ENCODE data around the gene TLR9.

TLR9 gene

DNA sequence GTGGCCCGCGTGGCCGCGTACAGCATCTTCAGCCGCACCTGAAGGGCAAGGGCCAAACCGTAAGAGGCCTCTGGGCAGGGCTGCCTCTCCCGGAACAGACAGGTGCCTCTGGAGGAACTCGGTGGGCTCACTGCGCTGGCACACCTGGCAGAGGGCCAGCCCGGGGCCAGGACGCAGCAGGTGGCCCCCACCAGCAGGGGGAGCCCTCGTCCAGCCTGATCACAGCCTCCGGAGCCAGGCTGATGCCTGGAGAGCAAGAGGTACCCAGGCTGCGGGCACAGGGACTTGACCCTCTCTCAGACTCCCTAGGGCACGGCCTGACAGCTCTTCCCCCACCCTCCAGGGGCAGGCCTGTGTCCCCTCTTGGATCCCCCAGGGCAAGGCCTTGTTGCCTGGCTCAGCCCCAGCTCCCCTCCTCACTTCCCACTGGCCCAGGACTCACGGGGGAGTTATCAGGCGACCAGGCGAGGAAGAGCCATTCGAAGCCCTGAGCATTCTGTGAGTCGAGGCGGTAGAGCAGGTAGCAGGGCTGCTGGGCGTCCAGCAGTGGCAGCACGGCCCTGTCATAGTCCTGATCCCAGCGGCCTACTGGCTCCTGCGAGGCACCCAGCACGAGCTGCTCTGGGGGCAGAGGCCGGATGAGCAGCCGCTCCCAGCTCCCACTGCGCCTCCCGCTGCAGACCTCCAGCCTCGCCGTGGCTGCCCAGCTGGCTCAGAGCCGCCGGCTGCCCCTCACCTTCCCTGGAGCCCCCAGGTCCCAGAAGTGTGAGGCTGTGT is 6.2 kb upstream of the TLR9 start:
- Mint-ChIP-seq H3K4me1 (ENCODE audit: low read depth) (peaks cover 59% of the 10 kb centered on the region), H3K36me3 (ENCODE audit: low read depth) (peaks cover 82% of the 10 kb centered on the region), H3K4me3 (no peak overlapping the region), H3K9me3 (no peaks in the 10 kb centered on the region), H3K27ac (peak overlapping the region; percentile 82), H3K27me3 (no peaks in the 10 kb centered on the region)
- DNase-seq: peak; percentile 94

GRCh38 chr3:52230889-52231499 is 5.5 kb upstream of the TLR9 start:
- Mint-ChIP-seq H3K36me3 (ENCODE audit: low read depth) (peaks cover 79% of the 10 kb centered on the region), H3K9me3 (no peaks in the 10 kb centered on the region), H3K4me3 (no peak overlapping the region), H3K27ac (peak overlapping the region; percentile 82), H3K27me3 (no peaks in the 10 kb centered on the region), H3K4me1 (ENCODE audit: low read depth) (peaks cover 60% of the 10 kb centered on the region)
- DNase-seq: peak; percentile 33

DNA sequence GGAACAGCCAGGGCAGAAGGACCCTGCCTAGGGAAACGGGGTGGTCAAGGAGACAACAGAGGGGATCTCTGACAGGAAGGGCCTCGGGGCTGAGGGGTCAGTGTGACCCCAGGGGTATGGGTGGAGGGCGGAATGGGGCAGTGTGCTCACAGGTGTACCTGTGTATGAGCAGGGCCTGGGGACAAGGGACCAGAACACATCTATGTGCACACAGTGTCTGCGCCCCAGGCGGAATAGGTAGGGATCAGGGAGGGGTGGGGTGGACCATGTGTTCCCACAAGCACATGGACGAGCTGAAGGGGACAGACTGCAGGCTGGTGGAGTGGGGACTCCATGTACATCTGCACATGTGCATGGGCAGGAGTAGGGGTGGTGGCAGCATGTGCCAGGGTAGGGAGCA is 5.0 kb upstream of the TLR9 start:
- no peaks in the 10 kb centered on the region for H3K9me3 Mint-ChIP-seq
- H3K36me3 Mint-ChIP-seq (ENCODE audit: low read depth): peaks cover 74% of the 10 kb centered on the region
- no peaks in the 10 kb centered on the region for H3K27me3 Mint-ChIP-seq
- DNase-seq: no peak
- H3K27ac Mint-ChIP-seq: peak overlapping the region; percentile 72
- no peak overlapping the region for H3K4me3 Mint-ChIP-seq
- H3K4me1 Mint-ChIP-seq (ENCODE audit: low read depth): peaks cover 60% of the 10 kb centered on the region

- H3K4me3 Mint-ChIP-seq: no peak overlapping the region
- H3K9me3 Mint-ChIP-seq: no peaks in the 10 kb centered on the region
- no peak for DNase-seq
- H3K36me3 Mint-ChIP-seq (ENCODE audit: low read depth): peaks cover 68% of the 10 kb centered on the region
- peak overlapping the region; percentile 72 for H3K27ac Mint-ChIP-seq
- H3K27me3 Mint-ChIP-seq: no peaks in the 10 kb centered on the region
- peaks cover 59% of the 10 kb centered on the region for H3K4me1 Mint-ChIP-seq (ENCODE audit: low read depth)
Observed at GRCh38 chr3:52229656-52230055, 4.2 kb upstream of the TLR9 start.

DNA sequence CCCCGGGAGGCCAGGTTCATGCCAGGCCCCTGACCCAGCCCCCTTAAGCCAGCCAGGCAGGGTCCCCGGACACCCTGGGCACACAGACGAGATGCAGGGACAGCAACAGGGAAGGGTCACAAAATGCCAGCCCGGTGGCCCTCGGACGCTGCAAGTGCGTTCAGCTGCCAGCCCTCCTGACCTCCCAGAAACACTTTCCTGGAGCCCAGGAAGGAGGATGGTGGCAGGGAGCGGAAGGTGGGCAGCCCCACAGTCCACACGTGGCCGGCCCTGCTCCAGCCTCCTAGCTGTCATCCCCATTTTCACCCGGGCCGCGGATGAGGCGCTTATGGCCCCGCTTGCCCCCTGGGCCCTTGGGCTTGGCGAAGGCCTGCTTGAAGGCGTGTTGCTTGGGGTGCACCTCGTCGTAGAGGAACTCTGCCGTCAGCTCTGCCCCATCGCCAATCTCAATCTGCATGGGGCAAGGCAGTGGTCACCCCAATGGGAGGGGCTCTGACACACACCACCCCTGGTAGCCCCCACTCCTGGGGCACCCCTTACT is 3.4 kb upstream of the TLR9 start:
- no peaks in the 10 kb centered on the region for H3K9me3 Mint-ChIP-seq
- H3K36me3 Mint-ChIP-seq (ENCODE audit: low read depth): peaks cover 60% of the 10 kb centered on the region
- H3K27me3 Mint-ChIP-seq: no peaks in the 10 kb centered on the region
- H3K4me3 Mint-ChIP-seq: no peak overlapping the region
- DNase-seq: no peak
- peaks cover 58% of the 10 kb centered on the region for H3K4me1 Mint-ChIP-seq (ENCODE audit: low read depth)
- H3K27ac Mint-ChIP-seq: no peak overlapping the region

- no peak for DNase-seq
Observed at GRCh38 chr3:52228266-52228665, 2.8 kb upstream of the TLR9 start.

GRCh38 chr3:52227766-52228165 is 2.3 kb upstream of the TLR9 start:
- peak overlapping the region; percentile 93 for H3K27ac Mint-ChIP-seq
- DNase-seq: no peak
- H3K27me3 Mint-ChIP-seq: no peaks in the 10 kb centered on the region
- H3K4me1 Mint-ChIP-seq (ENCODE audit: low read depth): peaks cover 60% of the 10 kb centered on the region
- no peaks in the 10 kb centered on the region for H3K9me3 Mint-ChIP-seq
- H3K36me3 Mint-ChIP-seq (ENCODE audit: low read depth): peaks cover 49% of the 10 kb centered on the region
- no peak overlapping the region for H3K4me3 Mint-ChIP-seq

More at GRCh38 chr3:52228266-52228665, 2.8 kb upstream of the TLR9 start:
- peaks cover 54% of the 10 kb centered on the region for H3K36me3 Mint-ChIP-seq (ENCODE audit: low read depth)
- H3K27me3 Mint-ChIP-seq: no peaks in the 10 kb centered on the region
- peaks cover 60% of the 10 kb centered on the region for H3K4me1 Mint-ChIP-seq (ENCODE audit: low read depth)
- peak overlapping the region; percentile 93 for H3K27ac Mint-ChIP-seq
- H3K9me3 Mint-ChIP-seq: no peaks in the 10 kb centered on the region
- H3K4me3 Mint-ChIP-seq: no peak overlapping the region

DNA sequence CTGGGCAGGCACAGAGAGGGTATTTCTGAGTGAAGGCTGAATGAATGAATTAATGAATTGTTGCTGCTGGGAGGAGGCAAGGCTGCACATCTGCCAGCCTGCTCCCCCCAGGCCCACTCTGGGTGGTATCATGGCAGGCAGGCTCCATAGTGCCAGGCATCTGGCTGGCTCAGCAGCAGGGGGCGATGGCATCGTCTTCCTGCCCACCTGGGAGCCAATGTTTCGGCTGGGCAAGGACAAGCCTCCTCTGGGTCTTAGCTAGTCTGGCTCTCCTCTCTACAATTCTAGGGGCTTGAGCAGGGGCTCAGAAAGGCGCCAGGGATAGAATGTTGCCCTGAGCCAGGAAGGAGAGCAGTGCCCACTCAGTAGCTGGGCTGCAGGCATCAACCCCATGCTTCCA is 1.7 kb upstream of the TLR9 start:
- Mint-ChIP-seq H3K36me3 (ENCODE audit: low read depth) (peaks cover 44% of the 10 kb centered on the region), H3K27ac (peak overlapping the region; percentile 93), H3K4me3 (no peak overlapping the region), H3K9me3 (no peaks in the 10 kb centered on the region), H3K27me3 (no peaks in the 10 kb centered on the region), H3K4me1 (ENCODE audit: low read depth) (peaks cover 60% of the 10 kb centered on the region)
- DNase-seq: no peak

- Mint-ChIP-seq H3K4me1 (ENCODE audit: low read depth) (peaks cover 61% of the 10 kb centered on the region), H3K9me3 (no peaks in the 10 kb centered on the region), H3K36me3 (ENCODE audit: low read depth) (peaks cover 37% of the 10 kb centered on the region), H3K27me3 (no peaks in the 10 kb centered on the region), H3K27ac (peak overlapping the region; percentile 93), H3K4me3 (peak overlapping the region; percentile 54)
- DNase-seq: no peak
Observed at GRCh38 chr3:52226229-52226817, 878 bp upstream of the TLR9 start.

- Mint-ChIP-seq H3K27ac (peak overlapping the region; percentile 66), H3K36me3 (ENCODE audit: low read depth) (peaks cover 12% of the 10 kb centered on the region), H3K27me3 (no peaks in the 10 kb centered on the region), H3K9me3 (no peaks in the 10 kb centered on the region), H3K4me3 (no peak overlapping the region), H3K4me1 (ENCODE audit: low read depth) (peaks cover 83% of the 10 kb centered on the region)
- DNase-seq: no peak
Observed at GRCh38 chr3:52223449-52224408, 1.7 kb downstream of the TLR9 start.

- Mint-ChIP-seq H3K4me1 (ENCODE audit: low read depth) (peaks cover 89% of the 10 kb centered on the region), H3K27me3 (no peaks in the 10 kb centered on the region), H3K9me3 (no peaks in the 10 kb centered on the region), H3K4me3 (peak overlapping the region; percentile 70), H3K27ac (peak overlapping the region; percentile 80), H3K36me3 (ENCODE audit: low read depth) (peaks cover 2% of the 10 kb centered on the region)
- no peak for DNase-seq
Observed at GRCh38 chr3:52222319-52223221, 2.9 kb downstream of the TLR9 start.

- peak; percentile 76 for DNase-seq
- no peaks in the 10 kb centered on the region for H3K27me3 Mint-ChIP-seq
- peak overlapping the region; percentile 80 for H3K27ac Mint-ChIP-seq
- peaks cover 94% of the 10 kb centered on the region for H3K4me1 Mint-ChIP-seq (ENCODE audit: low read depth)
- no peaks in the 10 kb centered on the region for H3K9me3 Mint-ChIP-seq
- peaks cover 3% of the 10 kb centered on the region for H3K36me3 Mint-ChIP-seq (ENCODE audit: low read depth)
- peak overlapping the region; percentile 70 for H3K4me3 Mint-ChIP-seq
Observed at GRCh38 chr3:52221563-52222318, 3.7 kb downstream of the TLR9 start.

DNA sequence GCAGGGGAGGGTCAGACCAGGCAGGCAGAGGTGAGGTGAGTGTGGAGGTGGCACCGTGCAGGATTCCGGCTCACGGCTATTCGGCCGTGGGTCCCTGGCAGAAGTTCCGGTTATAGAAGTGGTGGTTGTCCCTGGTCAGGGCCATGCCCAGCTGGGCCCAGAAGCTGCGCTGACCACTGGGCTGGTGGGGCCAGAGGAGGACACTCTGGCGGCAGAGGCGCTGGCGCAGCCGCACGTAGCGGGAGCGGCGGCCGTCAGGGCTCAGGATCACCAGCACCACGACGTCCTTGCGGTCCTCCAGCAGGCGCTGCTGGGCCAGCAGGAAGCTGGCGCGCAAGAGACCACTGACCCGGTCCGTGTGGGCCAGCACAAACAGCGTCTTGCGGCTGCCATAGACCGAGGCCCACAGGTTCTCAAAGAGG is 4.3 kb downstream of the TLR9 start:
- H3K36me3 Mint-ChIP-seq (ENCODE audit: low read depth): peaks cover 7% of the 10 kb centered on the region
- H3K27ac Mint-ChIP-seq: peak overlapping the region; percentile 80
- H3K27me3 Mint-ChIP-seq: no peaks in the 10 kb centered on the region
- H3K4me3 Mint-ChIP-seq: peak overlapping the region; percentile 70
- H3K9me3 Mint-ChIP-seq: no peaks in the 10 kb centered on the region
- H3K4me1 Mint-ChIP-seq (ENCODE audit: low read depth): peaks cover 92% of the 10 kb centered on the region
- DNase-seq: no peak
